Brain pericyte (primary cell): ENCODE measurements around the gene PSMB3.

Experiments used
- DNase-seq: peaks from one replicate; pipeline ENCODE4 v3.0.0-alpha.2; 2012; ENCODE audit warnings: low read depth, low spot score

PSMB3 gene

DNA sequence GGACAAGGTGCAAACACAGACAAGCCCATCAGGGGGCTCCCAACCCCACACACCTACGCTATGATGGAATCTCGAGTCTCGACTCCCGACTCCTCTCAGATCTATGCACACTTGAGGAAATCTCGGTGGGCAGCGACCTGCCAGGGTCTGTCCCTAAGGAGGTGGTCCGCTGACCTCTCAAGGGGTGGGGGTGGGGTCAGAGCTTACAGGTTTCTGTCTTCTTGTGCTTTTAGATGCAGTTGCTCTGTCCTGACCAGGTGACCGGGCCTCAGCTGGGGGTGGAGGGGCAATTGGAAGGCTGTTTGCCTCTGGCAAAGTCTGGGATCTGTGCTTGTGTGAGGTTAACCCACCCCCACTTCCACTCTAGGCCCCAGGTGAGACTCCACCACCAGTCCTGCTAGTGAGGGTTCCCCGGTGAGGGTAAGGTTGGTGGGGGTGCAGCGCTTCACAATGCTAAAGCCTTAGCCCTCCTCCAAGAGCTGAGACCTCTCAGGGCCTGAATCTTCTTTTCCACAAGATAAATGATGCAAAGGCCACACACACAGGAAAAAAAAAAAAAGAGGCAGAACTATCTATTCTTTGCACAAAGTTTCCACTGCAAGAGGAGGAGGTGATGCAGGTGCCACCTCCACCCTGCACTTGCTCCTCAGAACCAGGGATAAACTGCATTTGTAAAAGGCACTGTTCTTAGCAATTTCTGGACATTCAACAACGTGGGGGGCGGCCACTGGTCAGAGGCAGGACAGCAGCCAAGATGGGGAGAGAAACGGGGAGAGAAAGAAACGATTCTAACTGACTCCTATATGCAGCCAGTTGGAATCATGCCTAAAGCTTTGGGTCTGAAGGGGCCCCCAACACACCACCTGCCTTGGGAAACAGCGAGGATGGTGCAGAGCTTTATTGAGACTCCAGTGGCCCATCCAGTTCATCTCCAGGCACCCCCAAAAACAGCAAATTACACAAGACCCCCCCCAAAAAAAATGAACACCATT, 18.3 kb upstream of the PSMB3 start:
- DNase-seq: no peak

DNA sequence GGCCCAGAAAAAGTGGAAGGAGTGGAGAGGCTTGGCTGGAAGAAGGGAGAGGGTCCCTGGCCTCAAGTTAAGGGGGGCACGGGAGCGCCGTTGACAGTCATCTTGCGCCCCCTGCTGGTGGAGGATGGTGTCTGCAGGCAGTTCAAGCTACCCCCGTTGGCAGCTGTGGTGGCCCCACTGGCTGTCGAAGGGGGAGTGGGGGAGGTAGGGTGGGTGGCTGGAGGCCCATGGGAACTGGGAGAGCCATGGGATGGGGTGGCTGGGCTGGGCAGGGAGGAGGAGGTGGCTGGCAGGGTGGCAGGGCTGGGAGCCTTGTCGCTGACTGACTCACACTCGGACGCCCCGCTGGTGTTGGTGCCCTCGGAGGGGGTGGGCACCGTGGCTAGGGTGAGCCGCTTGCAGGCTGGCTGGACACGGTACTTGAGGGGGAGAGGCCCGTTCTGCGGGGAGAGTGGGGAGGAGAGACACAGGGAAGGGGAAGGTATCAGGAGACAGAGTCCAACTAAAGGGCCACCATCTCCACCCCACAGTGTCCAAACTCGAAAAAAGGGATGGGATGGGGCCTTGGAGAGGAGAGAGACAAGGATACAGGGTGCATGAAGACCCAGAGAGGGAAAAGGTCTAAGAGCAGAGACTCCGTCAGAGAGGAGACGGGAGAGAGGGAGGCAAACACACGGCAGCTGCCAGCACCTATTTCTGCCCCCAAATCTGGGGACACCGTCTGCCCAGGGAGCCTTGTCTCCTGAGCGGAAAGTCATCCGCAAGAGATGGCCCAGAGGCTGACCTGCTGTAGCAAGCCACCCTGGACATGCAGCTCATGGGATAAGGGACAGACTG, 17.2 kb upstream of the PSMB3 start:
- no peak for DNase-seq

DNA sequence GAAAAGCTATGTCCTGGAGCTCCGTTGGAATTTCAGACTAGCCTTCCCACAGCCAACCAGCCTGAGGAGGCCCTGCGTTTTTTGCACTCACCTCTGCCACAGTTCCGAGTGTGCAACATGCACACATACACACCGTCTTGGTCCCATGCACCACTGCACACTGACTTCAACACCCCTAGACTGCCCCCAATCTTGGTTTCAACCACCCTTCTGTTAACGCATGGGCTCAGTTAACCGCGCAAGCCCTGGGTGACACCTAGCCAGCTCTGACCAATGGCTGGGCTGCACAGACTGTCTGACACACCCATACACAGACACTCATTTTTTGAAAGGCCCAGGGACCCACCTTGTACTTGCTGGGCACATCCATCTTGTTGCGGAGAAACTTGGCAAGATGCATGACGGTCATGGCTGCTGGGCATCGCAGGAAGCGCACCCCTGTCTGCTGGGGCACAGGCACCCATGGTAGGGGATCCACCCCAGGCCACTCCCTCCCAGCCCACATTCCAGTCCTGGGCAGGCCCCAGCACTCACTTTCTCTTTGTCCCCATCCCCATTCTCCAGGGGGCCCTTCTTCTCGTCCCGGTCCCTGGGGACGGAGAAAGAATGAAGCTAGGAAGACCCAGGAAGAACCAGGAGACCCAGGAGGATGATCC, 14.4 kb upstream of the PSMB3 start:
- DNase-seq: no peak

DNA sequence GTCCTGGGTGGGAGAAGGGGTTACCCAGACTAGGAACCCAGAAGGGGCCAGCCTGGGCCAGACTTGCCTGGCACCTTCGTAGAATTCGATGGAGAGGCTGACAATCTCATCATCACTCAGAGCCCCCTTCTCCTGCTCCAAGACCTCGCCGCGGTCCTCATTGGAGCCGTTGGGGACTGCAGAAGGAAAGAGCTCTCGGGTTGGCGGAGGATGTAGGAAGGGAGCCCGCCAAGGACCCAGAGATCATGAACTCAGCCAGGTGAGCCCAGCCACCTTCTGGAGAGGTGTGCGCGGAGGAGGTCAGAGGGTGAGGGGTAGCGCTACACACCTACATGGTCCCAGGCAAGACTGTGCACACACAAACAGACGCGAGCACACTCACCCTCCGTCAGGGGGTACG, 13.9 kb upstream of the PSMB3 start:
- DNase-seq: no peak

DNA sequence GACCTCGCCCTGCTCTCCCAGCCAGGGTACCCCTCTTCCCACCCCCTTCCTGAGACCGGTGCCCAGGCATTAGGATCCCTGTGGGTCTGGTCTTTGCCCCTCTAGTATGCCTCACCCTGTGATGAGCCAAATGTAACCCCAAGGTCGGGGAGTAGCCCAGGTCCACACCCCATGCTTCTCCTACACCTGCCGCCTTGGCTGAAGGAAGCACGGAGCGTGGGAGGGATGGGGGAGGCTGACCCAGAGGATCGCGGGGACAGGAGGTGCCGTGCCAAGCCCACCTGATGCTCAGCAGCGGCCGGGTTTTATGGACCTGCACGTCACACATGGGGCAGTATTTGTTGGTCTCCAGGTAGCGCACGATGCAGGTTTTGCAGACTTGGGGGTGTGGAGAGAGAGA, 13.2 kb upstream of the PSMB3 start:
- DNase-seq: no peak

DNA sequence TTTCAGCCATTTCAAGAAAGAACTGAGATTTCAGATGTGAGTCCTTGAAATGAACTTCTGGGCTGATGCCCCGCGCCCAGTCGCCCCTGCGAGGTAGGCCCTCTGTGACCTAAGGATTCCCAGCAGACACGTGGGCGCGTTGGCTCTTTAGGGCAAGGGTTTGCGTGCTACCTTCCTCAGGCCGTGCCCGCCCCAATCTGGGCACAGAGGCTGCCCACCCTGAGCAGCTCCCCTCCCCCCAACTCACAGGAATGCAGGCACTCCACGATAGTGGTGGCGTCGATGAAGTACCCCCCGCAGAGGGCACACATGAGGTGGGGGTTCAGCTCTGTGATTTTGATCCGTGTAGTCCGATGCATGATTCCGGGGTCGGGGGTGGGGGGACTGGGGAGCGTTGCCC, 12.5 kb upstream of the PSMB3 start:
- no peak for DNase-seq

DNA sequence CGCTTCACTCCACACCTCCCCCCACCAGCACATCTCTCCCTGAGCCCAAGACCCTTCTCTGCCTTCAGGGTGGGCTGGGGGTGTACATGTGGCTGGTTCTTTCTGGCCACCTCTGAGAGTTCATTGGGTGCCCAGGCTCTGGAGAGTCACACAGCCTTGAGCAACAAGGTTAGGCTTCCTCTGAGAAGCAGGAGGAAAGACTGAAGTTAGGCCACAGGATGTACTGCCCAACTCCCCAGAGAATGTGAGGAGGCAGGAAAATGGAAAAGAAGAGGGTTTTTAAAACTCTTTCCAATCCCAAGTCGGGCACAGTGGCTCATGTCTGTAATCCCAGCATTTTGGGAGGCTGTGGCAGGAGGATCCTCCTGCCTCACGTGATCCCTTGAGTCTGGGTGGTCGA, 11.7 kb upstream of the PSMB3 start:
- no peak for DNase-seq

DNA sequence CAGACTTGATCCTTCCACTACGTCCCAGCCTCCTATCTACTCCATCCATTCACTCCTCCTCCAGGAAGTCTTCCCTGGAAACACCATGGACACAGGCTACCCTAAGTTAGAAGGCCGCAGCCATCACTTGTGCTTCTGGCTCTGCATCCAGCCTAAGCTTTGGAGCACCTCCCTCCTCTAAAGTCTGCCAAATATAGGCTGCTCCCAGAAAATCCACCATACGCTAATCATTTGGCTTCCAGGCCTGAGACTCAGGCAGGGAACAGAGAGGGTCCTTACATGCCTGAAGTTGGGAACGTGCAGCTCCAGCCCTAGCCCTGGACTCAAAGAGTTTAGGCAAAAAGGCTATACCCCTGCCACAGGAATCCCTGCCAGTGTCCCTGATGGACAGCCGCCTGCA, 11.1 kb upstream of the PSMB3 start:
- no peak for DNase-seq

DNA sequence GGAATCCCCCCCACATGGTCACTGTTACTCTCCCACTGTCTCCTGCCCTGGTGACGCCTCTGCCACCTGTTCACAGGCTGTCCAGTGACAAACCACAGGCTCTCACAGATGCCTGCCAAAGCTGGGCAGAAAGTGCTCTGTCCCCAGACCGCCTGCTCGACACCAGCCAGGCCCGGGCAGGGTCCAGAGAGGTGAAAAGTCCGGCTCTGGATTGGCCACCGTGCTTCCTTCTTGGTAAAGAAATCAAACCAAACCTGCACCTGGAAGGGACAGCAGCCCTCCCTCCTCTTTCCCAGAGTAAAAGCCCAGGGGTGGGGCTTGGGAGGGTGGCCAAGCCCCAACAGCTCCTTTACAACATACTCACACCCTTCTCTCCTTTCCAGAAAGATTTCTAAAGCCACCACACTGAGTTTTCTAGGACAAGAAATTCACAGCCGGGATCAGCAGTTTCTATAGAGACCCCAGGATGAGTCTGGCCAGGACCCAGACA, 10.6 kb upstream of the PSMB3 start:
- DNase-seq: no peak

DNA sequence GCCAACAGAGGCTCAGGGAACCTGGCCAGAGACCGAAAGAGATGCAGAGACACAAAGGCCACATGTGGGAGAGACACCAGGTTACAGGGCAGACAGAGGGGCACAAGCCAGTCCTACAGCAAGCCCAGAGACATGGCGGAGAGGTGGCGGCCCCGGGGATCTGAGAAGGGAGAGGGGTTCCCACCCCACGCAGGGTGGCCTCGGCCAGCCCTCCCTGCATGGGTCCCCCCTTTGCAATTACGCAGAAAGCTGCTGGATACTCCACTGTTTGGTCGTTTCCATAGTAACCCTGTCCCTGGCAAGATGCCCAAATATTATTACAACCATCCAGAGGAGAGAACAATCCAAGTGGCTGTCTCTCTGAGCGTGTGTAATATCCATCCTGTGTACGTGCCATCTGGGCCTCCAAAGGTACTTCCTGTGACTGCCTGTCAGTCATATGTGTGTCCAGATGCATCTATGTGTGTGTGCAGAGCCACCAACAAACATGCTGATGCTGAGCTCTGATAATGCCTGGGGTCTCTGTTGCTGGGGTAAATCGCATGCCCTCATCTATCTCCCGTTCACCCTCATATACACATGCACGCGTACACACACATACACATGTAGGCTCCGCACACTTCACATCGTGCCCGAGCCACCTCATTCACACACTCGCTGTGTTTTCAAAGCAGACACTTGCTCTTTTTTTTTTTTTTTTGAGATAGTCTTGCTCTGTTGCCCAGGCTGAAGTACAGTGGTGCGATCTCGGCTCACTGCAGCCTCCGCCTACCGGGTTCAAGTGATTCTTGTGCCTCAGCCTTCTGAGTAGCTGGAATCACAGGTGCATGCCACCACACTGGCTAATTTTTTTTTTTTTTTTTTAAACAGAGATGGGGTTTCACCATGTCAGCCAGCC, 9.9 kb upstream of the PSMB3 start:
- DNase-seq: peak; percentile 77

DNA sequence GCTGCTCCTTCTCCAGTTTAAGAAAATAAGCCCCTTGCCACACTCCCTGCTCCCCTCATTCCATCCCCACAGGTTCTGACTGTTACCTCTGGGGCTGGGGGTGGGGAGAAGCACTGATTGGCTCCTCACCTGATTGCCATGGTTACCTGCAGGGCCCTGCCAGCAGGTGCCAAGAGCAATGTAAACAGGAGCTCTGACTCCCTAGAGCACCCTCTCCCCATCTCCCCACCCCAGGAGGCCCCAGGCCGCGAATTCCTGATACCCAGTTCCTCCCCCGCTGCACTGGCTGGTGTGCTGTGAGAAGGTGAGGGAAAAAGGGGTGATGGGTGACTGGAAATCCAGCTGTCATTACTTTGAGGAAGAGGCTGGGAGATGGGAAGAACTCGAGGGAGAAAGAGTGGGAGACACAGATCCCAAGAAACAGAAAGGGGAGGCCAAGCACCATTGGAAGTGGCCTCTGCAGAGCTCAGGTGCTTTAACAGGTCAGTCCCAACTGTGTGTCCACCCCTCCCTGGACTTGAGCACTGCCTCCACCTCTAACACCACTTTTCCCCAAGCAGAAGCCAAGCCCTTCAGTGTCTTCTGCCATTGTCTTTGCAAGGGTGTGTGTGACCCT, 8.9 kb upstream of the PSMB3 start:
- DNase-seq: no peak

DNA sequence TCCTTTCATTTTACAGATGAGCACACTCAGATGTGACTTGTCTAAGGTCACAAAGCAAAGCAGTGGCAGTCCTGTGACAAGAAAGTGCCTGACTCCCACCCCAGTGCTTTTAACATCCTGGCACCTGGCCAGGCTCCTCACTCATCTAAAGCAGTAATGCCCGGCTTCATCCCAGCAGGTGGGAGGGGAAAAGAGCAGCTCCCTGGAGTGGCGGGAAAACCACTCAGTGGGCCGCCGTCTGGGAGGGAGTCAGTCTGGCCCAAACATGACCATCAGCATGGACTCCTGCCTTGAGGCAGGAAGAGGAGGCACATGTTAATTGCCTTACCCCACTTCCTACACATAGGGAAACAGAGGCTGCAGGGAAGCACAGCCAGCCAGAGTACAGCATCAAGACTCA, 7.0 kb upstream of the PSMB3 start:
- no peak for DNase-seq

DNA sequence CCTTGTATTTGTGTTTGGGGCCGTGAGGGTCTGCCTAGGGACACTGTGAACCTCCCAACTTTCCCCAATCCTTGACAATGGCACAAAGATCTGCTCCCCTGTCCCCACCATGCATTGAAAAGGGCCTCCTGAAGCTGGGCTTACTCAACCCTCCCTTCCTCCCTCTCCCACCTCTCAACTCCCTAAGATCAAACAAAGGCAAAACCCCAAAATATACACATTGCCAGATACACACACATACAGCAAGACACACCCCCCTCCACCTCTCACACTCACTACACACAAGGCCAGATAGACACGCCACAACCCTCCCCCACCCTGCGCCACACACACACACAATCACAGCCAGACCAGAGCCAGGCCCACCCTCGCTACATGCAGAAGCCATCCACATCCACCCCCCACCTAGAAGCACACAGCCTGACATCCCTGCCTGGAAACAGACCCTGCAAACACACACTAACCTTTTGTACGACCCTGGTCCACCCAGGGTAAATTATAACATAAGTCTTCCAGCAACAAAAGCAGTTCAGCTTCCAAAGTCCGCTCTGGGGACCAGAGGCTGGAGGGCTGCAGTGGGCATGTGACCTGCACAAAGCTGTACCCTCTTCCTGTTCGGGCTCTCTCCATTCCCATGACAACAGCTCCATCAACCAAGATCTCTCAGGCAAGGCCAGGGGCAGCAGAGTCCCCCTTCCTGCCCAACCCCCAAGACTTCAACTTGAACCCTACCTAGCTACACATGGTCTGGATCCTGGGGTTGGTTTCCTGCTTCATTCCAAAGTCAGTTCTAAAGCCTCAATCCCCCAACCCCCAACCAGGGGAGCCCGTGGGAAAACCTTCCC, 6.3 kb upstream of the PSMB3 start:
- DNase-seq: no peak

DNA sequence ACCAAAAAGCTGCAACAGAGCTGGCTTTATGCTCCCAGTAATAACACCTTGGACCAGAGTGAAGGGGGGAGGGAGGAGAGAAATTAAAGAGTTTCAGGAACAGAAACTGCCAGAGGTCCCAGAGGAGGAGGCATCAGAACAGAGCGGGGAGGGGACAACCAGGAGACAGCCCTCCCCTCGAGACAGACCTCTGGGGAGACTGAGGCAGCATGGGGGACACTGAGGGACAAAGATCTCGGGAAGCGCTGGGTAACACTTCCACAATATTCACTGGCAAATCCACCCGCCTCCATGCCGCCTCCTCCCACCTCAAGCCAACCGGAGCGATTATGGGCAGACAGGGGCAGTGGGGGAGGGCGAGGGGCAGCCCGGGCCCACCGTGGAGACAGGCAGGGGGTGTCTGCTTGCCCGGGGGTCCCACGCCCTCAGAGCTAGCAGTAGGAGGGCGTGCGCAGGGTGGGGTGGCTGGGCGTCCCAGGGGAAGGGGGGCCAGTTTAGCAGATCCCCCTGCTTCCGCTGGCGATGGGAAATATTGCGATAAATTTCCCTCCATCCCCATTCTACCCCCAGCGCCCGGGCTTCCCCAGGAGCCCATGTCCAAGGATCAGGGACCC, 5.6 kb upstream of the PSMB3 start:
- DNase-seq: no peak

DNA sequence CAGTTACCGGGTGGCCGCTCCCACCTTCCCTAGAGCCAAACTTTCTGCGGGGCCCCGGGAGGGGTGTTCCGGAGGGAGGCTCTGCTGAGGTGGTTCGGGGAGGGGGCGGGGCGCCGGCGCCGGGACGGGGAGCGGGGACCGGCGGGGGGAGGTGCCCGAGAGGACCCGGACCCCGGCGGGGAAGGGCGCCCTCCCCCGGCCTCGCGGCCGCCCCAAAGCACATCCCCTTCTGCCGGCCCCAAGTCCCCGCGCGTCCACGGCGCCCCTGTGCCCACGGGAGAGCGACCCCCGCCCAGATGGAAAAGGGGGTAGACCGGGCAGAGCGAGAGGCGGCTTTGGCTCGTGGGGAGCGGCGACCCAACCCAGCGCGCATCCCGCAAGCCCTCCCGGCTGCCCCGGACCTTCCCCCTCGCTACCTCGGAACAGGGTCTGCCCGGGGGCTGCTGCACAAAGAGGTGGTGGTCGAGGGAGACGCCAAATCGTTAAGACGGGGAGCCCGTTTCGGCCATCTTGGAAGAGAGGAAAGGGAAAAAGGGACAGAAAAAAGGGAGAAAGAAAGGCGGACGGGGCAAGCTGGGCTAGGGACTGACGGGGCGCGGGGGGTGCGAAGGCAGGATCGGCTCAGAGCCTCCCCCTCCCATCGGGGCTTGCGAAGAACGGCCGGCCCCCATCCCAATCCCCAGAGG, 4.9 kb upstream of the PSMB3 start:
- no peak for DNase-seq

DNA sequence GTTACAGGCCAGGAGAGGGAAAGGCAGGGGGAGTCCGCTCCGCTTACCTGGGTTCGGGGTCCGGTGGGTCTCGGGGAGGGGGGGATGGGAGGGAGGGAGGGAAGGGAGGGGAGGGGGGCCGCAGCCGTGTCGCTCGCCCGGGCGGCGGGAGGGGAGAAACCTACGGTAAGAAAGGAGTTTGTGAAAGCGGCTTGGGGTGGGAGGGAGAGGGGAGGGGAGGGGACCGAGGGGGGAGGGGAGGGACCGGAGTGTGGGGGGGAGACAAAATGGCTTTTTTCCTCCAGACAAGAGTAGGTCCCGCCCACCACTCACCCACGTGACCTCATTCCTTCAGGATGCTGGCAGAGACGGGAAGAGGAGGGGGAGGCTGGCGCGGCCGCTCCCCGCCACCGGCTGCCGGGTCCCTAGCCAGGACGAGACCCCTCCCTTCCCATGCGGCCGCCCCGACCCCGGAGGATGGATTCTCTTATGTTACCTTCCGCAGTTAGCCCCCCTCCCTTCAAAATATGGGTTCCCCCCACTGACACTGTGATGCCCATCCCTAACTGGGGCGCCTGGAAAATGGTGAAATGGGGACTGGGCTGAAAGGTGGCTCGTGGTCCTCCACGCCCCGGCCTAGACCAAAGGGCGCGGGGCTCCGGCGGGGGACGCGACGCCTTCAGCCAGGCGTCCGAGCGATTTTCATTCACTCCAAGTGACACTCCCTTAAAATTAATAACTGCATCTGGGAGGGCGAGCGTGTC, 4.2 kb upstream of the PSMB3 start, which contains the start of gene PCGF2:
TSS of gene PCGF2 (minus strand) at position 188 of the 743 bp plus-strand sequence. CDS start 7,934 bp downstream, outside the sequence.
- no peak for DNase-seq

DNA sequence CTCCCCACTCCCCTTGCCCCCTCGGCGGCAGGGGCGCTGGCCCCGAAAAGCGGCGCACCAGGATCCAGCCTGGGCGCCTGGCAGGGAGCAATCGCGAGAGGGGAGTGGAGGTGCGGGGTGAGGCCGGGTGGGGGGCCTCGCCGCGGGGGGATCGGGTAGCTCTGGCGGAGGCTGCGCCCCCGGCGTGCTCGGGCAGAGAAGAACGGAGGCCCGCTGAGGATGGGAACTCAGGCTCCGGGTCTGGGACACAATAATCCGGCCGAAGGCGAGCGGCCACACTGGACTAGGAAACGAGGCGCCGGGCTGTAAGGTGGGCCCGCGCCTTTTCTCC, 3.7 kb upstream of the PSMB3 start:
- DNase-seq: no peak
